Fibroblast of skin of right quadriceps (primary cell): ENCODE data around the gene UNC119.
A peak's percentile ranks its signal among the peaks of the same experiment; 100 is the strongest.

Source experiments
- DNase-seq: peaks from one replicate; pipeline ENCODE4 v3.0.0-alpha.2; 2013

Gene UNC119

DNA sequence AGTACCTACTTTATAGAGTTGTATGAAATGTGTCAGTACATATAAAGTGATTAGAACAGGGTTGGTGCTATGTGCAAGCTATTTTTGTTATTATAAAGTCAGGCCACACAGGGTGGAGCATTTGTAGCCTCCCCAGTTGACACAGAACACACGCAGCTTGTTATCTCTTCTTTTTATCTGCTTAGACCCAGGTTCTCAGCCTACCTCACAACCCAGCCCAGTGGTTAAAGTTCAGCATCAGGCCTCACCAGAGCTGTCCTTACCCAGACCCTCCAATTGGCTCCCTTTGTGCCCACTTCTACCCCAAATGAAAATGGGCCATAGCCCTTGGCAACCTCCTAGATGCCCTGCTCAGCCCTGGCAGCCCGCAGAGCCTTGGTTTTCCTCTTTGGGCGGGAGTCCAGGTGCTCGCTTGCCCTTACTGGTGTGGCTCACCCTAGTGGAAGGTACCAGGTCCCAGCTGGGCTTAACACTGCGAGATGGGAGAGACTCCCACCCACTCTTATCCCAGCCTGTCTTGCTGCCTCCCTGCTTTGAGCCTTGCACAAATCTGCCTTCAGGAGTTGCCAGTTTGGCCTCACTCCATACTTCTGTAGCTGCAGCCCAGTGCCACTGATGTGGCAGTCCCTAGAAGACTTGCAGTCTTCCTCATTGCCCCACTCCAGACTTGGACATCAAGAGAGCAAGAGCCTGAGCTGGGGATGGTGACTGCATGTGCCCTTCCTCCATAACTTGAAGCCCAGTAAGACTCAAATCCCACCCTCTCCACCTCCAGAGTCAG, 20.0 kb upstream of the UNC119 start:
- DNase-seq: no peak

DNA sequence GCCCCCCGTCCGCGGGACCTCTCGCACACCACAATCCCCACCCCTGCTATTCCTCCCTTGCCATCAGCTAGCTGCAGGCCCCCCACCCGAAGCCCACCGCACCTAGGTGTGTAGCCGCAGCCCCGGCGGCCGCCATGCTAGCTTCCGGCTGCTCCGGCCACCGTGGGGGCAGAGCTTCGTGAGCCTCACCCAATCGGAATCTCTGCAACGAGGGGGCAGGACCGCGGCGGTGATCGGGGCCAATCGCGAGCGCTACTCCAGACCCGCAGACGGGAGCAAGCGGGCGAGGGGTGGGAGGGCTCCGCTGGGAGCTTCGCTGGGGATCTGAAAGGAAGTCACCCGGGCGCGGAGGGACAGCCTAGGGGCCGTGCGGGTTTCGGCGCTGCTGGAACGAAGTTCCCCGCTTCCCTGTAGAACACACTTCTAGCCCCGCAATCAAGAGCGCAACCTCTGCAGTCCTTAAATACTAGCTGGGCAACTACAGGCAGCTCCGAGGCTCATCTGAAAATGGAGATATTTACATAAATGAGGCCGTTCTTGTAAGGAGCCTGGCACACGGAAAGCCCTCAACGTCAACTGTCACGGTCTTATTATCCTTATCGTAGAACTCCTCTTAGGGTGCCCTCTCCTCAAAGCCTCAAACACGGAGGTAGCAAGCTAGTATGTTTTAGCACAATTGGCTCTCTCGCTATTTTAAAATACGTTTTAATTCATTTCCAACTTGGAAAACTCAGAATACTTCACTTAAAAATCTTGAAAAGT, 19.1 kb upstream of the UNC119 start, which contains the start of gene PIGS:
Gene PIGS, minus strand, starts transcription at position 164 of the 762 bp plus-strand sequence. Its CDS starts 28 bp downstream, at position 136.
- peak; percentile 87 for DNase-seq

DNA sequence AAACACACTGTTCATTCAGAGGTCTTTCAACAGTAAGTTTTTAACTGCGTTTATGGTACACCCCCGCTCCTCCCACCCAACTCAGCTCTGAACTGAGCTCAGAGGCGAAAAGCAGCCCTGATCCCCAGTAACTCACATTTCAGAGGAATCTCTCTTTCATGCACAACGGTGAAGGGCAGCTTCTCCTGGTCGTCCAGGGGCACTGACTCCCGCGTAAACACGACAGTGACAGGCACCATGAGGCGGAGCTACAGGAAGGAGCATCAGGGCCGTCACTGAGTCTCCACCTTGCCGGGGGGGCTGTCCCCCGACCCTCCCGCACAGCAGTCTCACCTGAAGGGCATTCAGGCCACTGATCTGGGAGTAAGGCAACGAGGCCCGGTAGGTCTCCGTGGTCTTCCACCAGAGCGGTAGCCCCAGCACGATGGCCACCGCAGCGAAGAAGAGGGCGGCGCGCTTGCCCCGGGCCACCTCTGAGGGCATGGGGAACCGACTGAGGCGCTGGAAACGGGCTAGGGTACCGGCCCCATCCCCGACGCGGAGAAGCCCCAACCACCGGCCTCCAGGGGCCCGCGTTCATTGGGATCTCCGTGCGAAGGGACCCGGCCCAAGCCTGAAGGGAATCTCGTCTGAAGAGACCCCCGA, 18.4 kb upstream of the UNC119 start:
- DNase-seq: no peak

DNA sequence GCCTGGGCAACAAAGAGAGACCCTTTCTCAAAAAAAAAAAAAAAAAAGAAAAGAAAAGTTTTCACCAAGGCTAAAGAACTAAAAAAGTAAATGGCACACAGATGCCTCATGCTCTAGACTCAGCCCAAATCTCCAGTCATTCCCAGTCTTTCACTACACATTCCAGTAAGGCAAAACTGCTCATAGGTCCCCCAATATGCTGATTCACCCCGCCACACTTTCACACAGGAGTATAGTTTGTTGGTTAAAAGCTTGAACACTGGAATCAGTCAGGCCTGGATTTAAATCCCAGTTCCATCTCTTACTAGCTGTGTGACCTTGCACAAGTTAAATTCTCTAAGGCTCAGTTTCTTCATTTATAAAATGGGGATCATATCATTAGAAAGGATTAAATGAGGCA, 17.0 kb upstream of the UNC119 start:
- no peak for DNase-seq

DNA sequence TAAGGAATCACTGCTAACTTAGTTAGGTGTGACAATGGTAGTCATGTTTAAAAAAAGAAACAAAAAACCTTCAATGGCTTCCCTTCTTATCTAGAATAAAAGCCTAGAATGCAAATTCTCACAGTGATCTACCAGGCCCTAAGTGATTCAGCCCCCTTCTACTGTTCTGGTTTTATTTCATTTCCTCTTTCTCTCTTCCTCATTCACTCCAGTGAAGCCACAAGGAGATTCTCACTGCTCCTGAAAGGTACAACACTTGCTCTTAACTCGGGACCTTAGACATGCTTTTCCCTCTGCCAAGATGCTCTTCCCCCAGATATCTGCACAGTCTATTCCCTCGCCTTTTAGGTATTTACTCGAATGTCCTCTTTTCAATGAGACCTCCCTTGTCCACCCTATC, 15.2 kb upstream of the UNC119 start:
- DNase-seq: no peak

DNA sequence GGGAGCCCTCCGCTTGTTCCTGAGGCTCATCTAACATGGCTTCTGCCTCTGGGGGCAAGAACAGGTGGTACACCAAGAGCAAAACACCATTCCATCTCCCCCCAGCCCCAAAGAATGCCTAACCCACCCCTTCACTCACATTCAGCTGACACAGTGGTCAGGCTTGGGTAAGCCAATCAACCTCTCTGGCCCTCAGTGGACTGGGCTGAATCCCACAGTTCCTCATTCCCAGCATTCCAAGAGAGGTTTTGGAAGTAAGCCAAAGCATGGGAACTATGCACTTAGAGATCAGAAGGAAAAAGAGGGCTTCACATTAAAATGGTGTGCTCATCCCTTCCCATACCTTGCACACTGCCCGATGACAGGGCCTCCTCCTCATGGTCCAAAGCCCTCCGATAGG, 11.1 kb upstream of the UNC119 start:
- peak; percentile 66 for DNase-seq

DNA sequence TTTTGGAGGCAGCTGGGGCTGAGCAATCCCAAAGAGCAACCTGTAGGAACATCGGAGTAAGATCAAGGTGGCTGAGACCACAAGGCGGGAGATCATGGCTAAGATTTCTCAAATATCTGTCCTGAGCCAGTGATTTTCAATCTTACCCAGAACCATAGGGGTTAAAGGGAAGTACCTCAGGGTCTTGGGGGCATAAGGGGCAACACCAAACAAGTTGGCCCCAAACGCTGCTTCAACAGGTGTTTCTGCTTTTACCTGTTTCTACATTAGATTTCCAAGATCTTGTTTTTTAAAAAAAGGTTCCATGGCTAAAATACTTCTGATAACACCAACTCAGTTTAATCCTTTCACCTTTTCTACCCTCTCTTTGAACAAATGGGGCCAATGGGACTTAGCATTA, 2.6 kb upstream of the UNC119 start:
- no peak for DNase-seq

DNA sequence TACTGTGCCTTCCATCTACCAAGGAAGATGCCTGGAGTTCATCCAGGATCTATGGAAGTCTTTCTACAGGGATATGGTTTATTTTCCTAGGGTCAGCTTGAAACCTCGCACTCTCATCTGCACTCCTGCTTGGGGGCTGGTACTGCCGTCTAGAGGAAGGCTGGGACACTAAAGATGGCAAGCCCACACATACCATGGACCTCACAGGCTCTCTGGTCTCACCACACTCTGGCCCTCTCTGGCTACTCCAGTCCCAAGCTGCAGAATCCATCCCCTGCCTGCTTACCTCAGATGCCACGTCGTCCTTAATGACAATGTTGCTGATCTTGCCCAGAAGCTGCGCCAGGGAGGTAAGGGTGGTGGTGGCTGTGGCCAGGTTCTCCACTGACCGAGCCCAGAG, 2.1 kb upstream of the UNC119 start:
- no peak for DNase-seq

DNA sequence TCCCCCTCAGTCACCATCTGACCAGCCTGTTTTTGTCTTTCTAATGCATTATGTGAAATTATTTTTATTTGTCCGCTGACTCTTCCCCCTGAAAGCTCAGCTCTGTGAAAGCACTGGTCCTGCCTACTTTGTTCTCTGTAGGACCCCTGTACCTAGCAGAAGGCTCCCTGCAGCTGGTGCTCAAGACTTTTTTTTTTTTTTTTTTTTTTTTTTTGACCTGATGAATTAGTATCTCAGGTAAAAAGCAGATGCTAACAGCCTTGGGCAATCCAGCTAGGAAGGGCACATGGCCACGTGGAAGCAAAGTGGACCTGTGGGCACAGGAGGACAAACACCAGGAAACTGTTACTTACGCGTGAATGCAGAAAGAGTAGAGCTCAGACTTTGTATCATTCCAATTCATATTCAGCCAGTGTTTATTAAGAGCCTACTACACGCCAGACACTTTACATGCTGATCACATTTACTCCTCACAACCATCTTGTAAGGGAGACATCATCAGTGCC, 629 bp upstream of the UNC119 start:
- DNase-seq: no peak

DNA sequence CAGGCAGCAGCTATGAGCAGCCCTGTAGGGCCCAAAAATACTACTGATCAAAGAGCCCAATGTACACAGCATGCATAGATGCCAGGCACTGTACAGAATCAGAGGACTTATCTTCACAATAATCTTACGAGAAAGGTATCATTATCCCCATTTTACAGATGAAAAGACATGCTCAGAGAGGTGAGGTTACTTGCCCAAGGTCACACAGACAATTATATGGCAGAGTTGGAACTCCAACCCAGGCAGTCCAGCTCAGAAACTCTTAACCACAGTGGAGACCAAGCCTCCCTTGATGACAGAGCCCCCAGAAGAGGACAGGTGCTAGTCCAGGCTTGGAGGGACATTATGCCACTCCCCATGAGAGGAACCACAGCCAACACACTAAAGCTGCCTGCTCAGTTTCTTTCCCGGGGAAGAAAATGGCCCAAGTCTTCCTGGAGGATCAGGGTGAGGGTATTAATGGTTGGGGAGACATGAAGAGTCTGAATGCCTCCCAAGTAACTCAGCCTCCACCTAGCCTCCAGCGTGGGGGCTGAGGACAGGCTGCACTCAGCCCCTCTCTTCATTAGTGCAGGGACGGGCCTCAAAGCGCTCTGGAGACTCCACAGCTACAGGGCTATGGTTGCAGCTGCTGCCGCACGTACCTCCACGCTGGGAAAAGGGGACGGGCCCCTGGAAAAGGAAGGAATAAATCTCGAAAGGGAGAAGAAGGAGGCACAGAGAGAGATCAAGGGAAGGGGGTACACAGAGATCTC, 826 bp downstream of the UNC119 start:
- no peak for DNase-seq

DNA sequence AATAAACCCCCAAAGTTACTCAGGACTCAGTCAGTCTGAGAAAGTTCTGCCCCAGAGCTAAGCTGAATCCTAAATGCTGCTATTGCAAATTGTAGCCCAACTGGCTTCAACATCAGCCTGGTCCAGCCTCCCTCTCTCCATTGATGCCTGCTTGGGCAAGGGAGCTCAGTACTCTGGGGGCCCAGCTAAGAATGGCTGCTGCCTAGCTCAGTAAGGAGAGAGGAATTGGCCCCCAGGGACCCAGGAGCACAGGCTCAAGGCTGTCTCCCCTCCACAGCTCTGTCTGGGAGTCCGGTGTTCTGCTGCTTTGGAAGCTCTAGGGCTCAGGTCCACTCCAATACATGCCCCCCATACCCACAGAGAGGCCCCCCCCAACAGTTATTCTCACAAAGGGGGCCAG, 1.6 kb downstream of the UNC119 start:
- DNase-seq: no peak

DNA sequence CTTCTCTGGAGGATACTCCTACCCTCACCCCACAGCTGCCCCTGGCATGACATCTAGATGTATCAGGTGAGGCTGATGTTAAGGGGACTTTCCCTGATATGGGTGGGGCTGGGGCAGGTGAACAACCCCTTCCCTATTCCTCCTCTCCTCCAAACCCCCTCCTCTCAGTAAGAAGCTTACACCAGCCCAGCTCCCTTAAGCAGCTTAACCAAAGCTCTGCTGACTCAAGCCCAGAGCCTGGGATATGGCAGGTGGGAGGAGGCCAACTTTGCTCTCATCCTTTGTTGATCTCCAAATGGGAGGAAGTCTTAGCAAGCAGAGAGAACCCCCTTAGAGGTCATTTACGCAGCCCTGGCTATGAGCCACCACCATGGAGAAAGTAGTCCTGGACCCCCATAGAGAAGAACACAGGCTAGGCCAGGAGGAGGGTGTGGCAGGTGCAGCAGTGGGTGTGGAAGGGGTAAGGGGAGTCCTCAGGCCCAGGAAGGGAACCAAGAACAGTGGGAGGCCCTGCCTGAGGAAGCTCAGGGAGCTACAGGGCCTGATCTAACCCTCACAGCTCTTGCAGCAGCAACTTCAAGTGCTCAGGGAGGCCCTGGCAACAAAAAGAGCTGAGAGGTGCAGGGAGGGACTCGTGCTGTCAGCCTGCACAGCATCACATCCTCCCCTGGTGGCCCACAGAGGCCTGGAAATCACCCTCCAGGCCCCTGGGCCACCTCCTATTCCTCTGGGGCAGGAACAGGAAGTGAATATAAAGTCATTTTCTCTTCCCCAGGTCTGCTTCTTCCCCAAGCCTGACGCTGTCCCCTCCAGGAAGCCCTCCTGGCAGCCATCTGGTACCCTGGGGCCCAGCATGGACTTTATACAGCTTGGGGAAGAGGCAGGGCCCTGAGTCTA, 2.9 kb downstream of the UNC119 start:
- no peak for DNase-seq

DNA sequence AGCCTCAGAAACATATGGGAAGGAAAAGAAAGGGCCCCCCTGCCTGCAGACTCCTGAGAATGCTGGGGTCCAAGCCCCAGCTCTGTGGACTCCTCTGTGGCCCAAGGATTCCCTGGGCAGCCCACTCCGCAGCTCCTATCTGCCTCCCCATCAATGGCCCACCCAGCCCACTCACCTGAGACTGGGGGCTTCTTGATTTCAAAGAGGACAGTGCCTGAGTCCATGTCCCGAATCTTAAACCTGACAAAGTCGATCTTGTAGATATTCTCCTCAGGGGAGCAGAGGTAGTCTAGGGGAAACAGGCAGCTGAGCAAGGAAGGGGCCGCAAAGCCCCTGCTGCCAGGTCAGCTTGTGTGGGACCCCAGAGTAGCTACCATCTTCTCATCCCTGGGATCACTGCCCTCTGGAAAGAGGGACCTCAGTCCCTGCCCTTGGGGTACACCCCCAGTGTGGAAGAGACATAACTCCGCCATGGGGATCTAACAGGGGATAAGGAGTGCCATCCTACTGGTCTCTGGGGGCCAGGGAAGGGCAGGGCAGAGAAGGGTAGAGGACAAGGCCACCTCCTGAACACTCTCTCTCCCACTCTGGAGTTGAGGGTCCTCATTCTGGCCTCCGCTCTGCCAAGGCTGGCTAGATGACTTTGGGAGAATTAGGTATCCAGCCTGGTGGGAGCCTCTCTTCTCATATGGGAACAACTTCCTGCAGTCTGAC, 3.9 kb downstream of the UNC119 start:
- DNase-seq: no peak

DNA sequence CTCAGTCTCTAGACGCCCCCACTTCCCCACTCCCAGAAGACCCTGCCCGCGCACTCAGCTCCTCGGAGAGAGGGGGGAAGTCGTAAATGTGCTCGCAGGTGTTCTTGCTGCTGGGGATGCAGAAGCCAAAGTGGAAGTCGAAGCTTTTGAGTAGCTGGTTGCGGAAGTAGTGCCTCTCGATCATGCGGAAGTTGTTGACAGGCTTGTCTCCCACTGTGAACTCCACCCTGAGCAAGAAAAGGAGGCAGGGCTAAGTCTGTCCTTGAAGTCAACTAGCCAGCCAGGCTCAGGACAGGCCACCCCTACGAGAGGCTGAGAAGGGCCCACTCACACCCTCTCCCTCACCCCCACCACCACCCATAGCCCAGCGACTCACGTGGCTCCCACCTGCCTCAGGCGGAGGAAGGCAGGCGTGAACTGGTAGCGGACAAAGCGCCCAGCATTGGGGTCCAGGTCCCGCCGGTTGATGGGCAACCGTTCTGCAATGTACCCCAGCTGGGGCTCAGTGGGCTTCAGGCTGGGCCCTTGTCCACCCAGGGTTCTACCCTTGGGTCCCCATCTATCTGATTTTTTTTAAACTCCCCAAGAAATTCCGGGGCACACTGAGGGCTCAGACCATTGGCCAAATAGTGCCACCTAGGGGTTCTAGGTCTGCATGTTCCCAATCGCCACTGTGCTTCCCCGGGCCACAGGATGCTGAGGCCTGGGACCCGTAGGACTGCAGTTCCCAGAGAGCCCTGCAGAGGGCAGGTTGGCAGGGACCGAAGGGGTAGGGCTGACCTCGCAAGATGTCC, 4.6 kb downstream of the UNC119 start:
- DNase-seq: peak; percentile 46

DNA sequence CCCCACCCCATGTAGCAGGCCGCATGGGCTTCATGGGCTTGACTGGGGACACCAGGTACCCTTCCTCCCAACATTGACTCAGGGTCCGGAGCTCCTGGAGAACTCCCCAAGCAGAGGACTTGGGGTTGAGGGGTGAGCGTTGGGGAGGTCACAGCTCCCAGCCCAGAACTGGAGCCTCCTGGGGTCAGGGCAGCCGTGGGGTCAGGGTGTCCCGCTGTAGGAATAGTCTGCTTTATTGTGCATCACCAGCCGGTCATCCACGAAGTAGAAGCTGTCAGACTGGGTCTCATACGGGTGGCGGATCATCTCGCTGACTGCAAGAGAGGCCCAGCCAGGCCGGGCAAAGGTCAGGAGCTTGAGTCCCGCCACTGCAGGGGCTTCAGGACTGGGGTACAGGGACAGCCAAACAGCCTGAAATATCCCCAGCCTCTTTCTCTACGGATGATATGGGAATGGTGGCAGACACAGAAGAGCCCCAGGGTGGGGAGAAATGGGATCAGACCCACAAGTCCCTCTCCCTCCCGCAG, 5.3 kb downstream of the UNC119 start:
- DNase-seq: no peak

DNA sequence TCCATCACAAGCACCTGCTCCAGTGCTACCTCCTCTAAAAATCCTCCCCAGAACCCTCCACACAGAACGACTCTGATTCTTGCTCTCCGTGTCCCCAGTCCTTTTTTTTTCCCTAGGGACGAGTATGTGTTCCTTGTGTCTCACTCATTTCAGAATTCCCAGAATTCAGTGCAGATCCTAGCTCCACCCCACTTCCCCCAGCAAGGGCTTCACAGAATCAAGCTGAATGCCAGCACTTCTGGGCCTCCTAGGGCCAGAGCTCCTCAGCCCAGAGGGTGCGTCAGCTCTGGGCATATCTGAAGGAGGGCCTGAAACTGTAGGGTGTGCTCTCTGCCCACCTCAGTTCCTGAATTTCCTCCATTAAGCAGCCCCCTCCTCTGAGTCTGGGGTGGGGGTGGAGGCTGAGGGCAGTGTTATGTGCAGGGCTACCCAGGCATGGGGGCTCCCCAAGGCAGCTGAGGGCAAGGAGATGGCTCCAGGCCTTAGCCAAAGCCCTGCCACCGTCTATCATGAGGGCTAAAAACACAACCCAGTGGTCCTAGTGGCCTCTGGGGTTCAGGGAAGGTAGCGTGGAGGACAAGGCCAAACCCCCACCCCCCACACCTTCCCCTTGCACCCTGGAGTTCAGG, 6.5 kb downstream of the UNC119 start:
- DNase-seq: no peak

DNA sequence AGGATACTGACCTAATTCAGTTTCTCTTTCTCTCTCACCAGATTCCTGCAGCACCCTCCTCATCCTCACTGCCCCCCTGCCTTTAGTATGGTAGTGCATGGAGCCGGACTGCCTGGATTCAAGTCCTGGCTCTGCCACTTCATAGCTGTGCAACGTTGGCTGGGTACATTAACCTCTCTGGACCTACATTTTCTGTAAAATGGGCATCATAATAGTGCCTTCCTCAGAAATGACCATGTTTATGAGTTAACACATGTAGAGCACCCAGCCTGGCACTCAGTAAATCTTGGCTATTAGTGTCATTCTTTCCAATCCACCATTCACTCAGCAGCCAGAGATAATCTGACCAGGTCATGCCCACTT, 7.3 kb downstream of the UNC119 start:
- DNase-seq: no peak

DNA sequence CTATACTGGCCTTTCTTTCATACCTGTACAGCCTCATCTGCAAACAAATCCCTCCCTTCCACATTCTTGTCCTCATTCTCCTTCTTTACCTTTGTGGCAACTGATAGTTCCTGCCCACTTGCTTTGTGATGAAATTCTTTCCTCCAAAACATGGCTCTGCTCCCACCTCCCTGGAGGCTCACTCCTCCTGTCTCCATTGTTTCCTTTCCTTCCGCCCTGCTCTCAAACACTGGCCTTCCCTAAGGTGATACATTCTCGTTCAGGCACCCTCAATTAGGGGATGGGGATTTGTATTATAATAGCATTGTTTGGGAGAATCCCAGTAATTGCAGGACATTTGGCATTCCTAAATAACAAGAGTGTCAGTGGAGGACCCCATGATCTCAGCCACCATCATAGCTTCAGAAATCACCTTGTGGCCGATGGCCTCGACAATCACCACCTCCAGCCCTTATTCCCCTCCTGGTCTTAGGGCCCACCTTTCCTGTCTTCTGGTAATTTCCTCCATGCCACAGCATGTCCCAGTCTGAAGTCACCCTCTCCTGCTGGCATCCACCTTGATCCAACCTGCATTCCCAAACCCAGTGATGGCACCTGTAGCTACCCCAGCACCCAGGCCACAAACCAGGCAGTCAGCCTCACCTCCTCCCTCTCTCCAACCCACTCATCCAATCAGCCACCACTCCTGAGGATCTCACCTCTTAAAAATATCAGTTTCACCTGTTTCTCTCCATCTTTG, 7.9 kb downstream of the UNC119 start:
- no peak for DNase-seq

DNA sequence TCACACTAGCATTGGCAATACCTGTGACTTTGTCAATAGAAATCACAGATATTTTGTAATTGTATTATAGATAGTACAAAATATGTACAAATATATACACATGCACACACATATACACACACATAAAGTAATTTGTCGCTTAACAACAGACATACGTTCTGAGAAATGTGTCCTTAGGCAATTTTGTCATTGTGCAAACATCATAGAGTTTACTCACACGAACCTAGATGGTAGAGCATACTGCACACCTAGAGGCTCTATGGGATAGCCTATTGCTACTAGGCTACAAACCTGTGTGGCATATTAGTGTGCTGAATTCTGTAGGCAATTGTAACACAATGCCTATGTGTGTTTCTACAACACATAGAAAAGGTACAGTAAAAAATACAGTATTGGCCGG, 11.0 kb downstream of the UNC119 start:
- DNase-seq: no peak
